Suprapubic skin (tissue), 4 donors: ENCODE results near the gene YWHAH.

ENCODE experiments used
- CTCF ChIP-seq, 2 donors: fragments of 200-600 bp in 1 of 2; fragments of 450-650 bp in 1 of 2; sonication (generic) in 1 of 2; IDR thresholded peaks; one replicate each; pipeline ENCODE4 v1.5.1; 2016 to 2019; ENCODE audit warnings: antibody characterized with exemption in 2 of 2, mild to moderate bottlenecking in 1 of 2, moderate library complexity in 1 of 2
- POLR2A ChIP-seq, 2 donors: fragments of 450-650 bp; IDR thresholded peaks; one replicate each; pipeline ENCODE4 v1.6.1; 2017; ENCODE audit warnings: antibody characterized with exemption in 2 of 2, mild to moderate bottlenecking in 2 of 2, moderate library complexity in 2 of 2
- POLR2AphosphoS5 ChIP-seq, 3 donors: sonication (generic); formaldehyde crosslinking; IDR thresholded peaks; one replicate each; pipeline ENCODE4 v1.6.1; 2017; ENCODE audit warnings: antibody characterized with exemption in 3 of 3

GRCh38 chr22:31909977-31910376 is 34.4 kb upstream of the YWHAH start:
- no peak for TF ChIP-seq CTCF (IDR thresholded peaks at IDR 0.05)
- no peak for TF ChIP-seq POLR2AphosphoS5 (IDR thresholded peaks at IDR 0.05)
- no peak for TF ChIP-seq POLR2A (IDR thresholded peaks at IDR 0.05)
